Amniotic stem cell (primary cell): Measurements from ENCODE around the gene KRTAP2-1.
"Not testable (repeated sequence)": the region's sequence is repeated elsewhere in the genome, so short reads cannot be mapped to it uniquely, and the experiment has no call there.

Experiments
- DNase-seq: peaks from one replicate; lab custom pipeline; 2025; lab: John Stamatoyannopoulos, UW

The KRTAP2-1 gene

GRCh38 chr17:41057547-41057946, 10.4 kb upstream of the KRTAP2-1 start:
- no peak for DNase-seq

GRCh38 chr17:41055130-41055529, 8.0 kb upstream of the KRTAP2-1 start, which contains the start of gene KRTAP2-2:
TSS of gene KRTAP2-2 (minus strand) at chr17:41055230. CDS start at chr17:41055211, 19 bp downstream.
- DNase-seq, result not testable (repeated sequence)

GRCh38 chr17:41054556-41054955, 7.4 kb upstream of the KRTAP2-1 start:
- DNase-seq, result not testable (repeated sequence)

GRCh38 chr17:41054025-41054424, 6.9 kb upstream of the KRTAP2-1 start:
- no peak for DNase-seq

GRCh38 chr17:41052566-41052965, 5.5 kb upstream of the KRTAP2-1 start:
- no peak for DNase-seq

- no peak for DNase-seq
These were observed 2.0 kb upstream of the KRTAP2-1 start for GRCh38 chr17:41049110-41049509.

GRCh38 chr17:41048441-41048840, 1.3 kb upstream of the KRTAP2-1 start:
- no peak for DNase-seq

GRCh38 chr17:41042953-41043352, 4.2 kb downstream of the KRTAP2-1 start:
- DNase-seq, result no peak

GRCh38 chr17:41040783-41041571, 6.1 kb downstream of the KRTAP2-1 start, which contains the start of gene KRTAP1-1:
TSS of gene KRTAP1-1 (minus strand) at chr17:41041450. CDS start at chr17:41041397, 53 bp downstream.
- DNase-seq, result not testable (repeated sequence)

GRCh38 chr17:41037853-41038350, 9.2 kb downstream of the KRTAP2-1 start:
- no peak for DNase-seq

- not testable (repeated sequence) for DNase-seq
These were observed 12.7 kb downstream of the KRTAP2-1 start, which contains the start of gene KRTAP1-3 for GRCh38 chr17:41034346-41034935. TSS of gene KRTAP1-3 (minus strand) at chr17:41034874. CDS start at chr17:41034821, 53 bp downstream.

- no peak for DNase-seq
These were observed 17.4 kb downstream of the KRTAP2-1 start, which contains the start of gene KRTAP1-4 for GRCh38 chr17:41029633-41030245. TSS of gene KRTAP1-4 (minus strand) at chr17:41030195. CDS start at chr17:41030078, 117 bp downstream.

GRCh38 chr17:41026715-41027471, 20.2 kb downstream of the KRTAP2-1 start, which contains the start of gene KRTAP1-5:
TSS of gene KRTAP1-5 (minus strand) at chr17:41027208. CDS start at chr17:41027155, 53 bp downstream.
- no peak for DNase-seq

- no peak for DNase-seq
These were observed 22.4 kb downstream of the KRTAP2-1 start for GRCh38 chr17:41024697-41025096.

- DNase-seq, result no peak
These were observed 26.8 kb downstream of the KRTAP2-1 start for GRCh38 chr17:41020336-41020735.

GRCh38 chr17:41019415-41019814, 27.7 kb downstream of the KRTAP2-1 start:
- DNase-seq, result no peak

GRCh38 chr17:41018541-41018940, 28.6 kb downstream of the KRTAP2-1 start:
- DNase-seq, result no peak

GRCh38 chr17:41016578-41017215, 30.4 kb downstream of the KRTAP2-1 start:
- no peak for DNase-seq

GRCh38 chr17:41015454-41015853, 31.7 kb downstream of the KRTAP2-1 start:
- DNase-seq, result no peak

GRCh38 chr17:41013606-41014005, 33.5 kb downstream of the KRTAP2-1 start:
- DNase-seq, result no peak

- no peak for DNase-seq
These were observed 33.9 kb downstream of the KRTAP2-1 start for GRCh38 chr17:41013181-41013580.
